ENCODE data around the gene DVL2. TPM values are rescaled to one million over a fixed set of nuclear protein-coding genes. Genes with fewer than 3 reads are reported as not detected.

The DVL2 gene
- total and polyA plus RNA-seq, 2 donors (not counting 3 experiments of a cell fraction or from before 2014, with no cell fraction given): 17.2 to 55.9 TPM

- H3K27ac ChIP-seq (ENCODE audit: insufficient read depth, low read depth, low read length): peak overlapping the region; percentile 95
- POLR2A ChIA-PET: no interaction called here
- H3K9ac ChIP-seq (replicated peaks; ENCODE audit: extremely low read depth, insufficient read depth, low read length): peak overlapping the region; percentile 92
- CTCF ChIA-PET: interaction anchor here (1.0 to 3.4 kb wide), 4 partner anchors 9 to 197 kb away, joined by 3 to 24 read pairs (median 12); partner anchors contain the start of genes ACADVL, CTDNEP1, DLG4 and ELP5
- H3K27me3 ChIP-seq (ENCODE audit: control insufficient read depth in 2 of 2, insufficient read depth in 2 of 2, low read length in 2 of 2): no peaks in the 10 kb centered on the region
- BruUV-seq (replicated peaks): no TSS peak
- TF ChIP-seq POLR2AphosphoS5 (IDR thresholded peaks at IDR 0.05; ENCODE audit: insufficient read depth, low read depth, low read length): peak; percentile 93
- TF ChIP-seq CTCF (IDR thresholded peaks at IDR 0.05; ENCODE audit: extremely low read depth in 1 of 2, insufficient read depth in 1 of 2, low read depth in 1 of 2, low read length in 2 of 2): no peak
- peak; percentile 94 for TF ChIP-seq MAX (IDR thresholded peaks at IDR 0.05; ENCODE audit: insufficient read depth, insufficient read length)
- TF ChIP-seq EZH2 (IDR thresholded peaks at IDR 0.05; ENCODE audit: borderline replicate concordance, low read depth, low read length, severe bottlenecking): no peak
- peak; percentile 89 for TF ChIP-seq POLR2A (IDR thresholded peaks at IDR 0.05; ENCODE audit: low read depth, low read length)
- TF ChIP-seq GATA2 (IDR thresholded peaks at IDR 0.05; ENCODE audit: insufficient read depth, insufficient read length, low read depth, low read length): no peak
- peak; percentile 71 for TF ChIP-seq MYC (IDR thresholded peaks at IDR 0.05; ENCODE audit: low read depth, low read length)
- H2AFZ ChIP-seq (ENCODE audit: low read depth, low read length): peak overlapping the region; percentile 96
- H4K20me1 ChIP-seq (replicated peaks; ENCODE audit: control insufficient read depth, extremely low read depth, insufficient read depth, low read length): no peaks in the 10 kb centered on the region
- H3K79me2 ChIP-seq (ENCODE audit: control insufficient read depth, insufficient read depth, low read length): peaks cover 47% of the 10 kb centered on the region
- dilution Hi-C loops (cut with MboI; ENCODE audit: extremely low pct_ligation_motif_present, low sequenced_read_pairs): no loop called here
- peak overlapping the region; percentile 97 for H3K4me2 ChIP-seq (ENCODE audit: insufficient read depth, low read length)
- H3K36me3 ChIP-seq (ENCODE audit: control insufficient read depth in 2 of 2, extremely low read depth in 1 of 2, insufficient read depth in 2 of 2, low read length in 2 of 2): peaks cover 6 to 21% of the 10 kb centered on the region in 2 experiments
- intact Hi-C loops (cut with micrococcal nuclease): loop anchor here (1.0 to 2.0 kb wide), 2 partner anchors 38 to 53 kb away; partner anchors contain the start of gene SLC2A4
- peak; percentile 96 for DNase-seq (ENCODE audit: low read depth, low spot score)
- H3K4me3 ChIP-seq (replicated peaks in 1 of 3; ENCODE audit: insufficient read depth in 1 of 3, low read depth in 1 of 3, low read length in 3 of 3): peak overlapping the region; percentile 19 to 91 (median 65)
- no peaks in the 10 kb centered on the region for H3K9me3 ChIP-seq (replicated peaks; ENCODE audit: control insufficient read depth, insufficient read depth, low read length)
- peak; percentile 76 for FAIRE-seq
- H3K4me1 ChIP-seq (ENCODE audit: control insufficient read depth, extremely low read depth, insufficient read depth, low read length): peaks cover 23% of the 10 kb centered on the region
- no peaks in the 10 kb centered on the region for H3K9me1 ChIP-seq (replicated peaks; ENCODE audit: control insufficient read depth, extremely low read depth, insufficient read depth, low read length)
Observed at GRCh38 chr17:7242717-7243452, 8.6 kb upstream of the DVL2 start.

Measured in endothelial cell of umbilical vein (primary cell).